Psoas muscle (tissue), 8 donors: Measurements from ENCODE around the gene IFI30. TPM values are rescaled to one million over a fixed set of nuclear protein-coding genes. Genes with fewer than 3 reads are reported as not detected.
A peak's percentile ranks its signal among the peaks of the same experiment; 100 is the strongest.
"Not testable (repeated sequence)": the region's sequence is repeated elsewhere in the genome, so short reads cannot be mapped to it uniquely, and the experiment has no call there.

Experiments
- ATAC-seq, 4 donors: fragments of 200-7000 bp; cut with Tn5 transposase; one replicate each; pipeline ENCODE4 v1.9.1; 2020; ENCODE audit warnings: moderate library complexity in 3 of 4, mild to moderate bottlenecking in 2 of 4
- DNase-seq, 2 donors: peaks; one replicate each; pipeline ENCODE4 v3.0.0-alpha.2; 2020
- H3K27ac ChIP-seq: fragments of 200-600 bp; one replicate; pipeline ENCODE4 v1.8.0; 2022
- H3K27me3 ChIP-seq, 3 donors: fragments of 200-600 bp in 1 of 3; one replicate each; pipeline versions ENCODE4 v1.6.1 to v1.8.0; 2013 to 2022; ENCODE audit warnings: low read length in 2 of 3, mild to moderate bottlenecking in 2 of 3, moderate library complexity in 1 of 3; ENCODE audit not compliant: insufficient read depth in 3 of 3
- H3K36me3 ChIP-seq, 2 donors: fragments of 200-600 bp in 1 of 2; one replicate each; pipeline versions ENCODE4 v1.6.1 to v1.8.0; 2013 to 2022; ENCODE audit warnings: low read depth in 1 of 2, mild to moderate bottlenecking in 1 of 2, moderate library complexity in 1 of 2; ENCODE audit not compliant: insufficient read depth in 1 of 2
- H3K4me1 ChIP-seq: fragments of 200-600 bp; one replicate; pipeline ENCODE4 v1.8.0; 2022
- H3K4me3 ChIP-seq: fragments of 200-600 bp; one replicate; pipeline ENCODE4 v1.8.0; 2022; ENCODE audit warnings: mild to moderate bottlenecking
- H3K9me3 ChIP-seq: fragments of 200-600 bp; one replicate; pipeline ENCODE4 v1.8.0; 2022
- CTCF ChIP-seq: fragments of 200-600 bp; IDR thresholded peaks from one replicate; pipeline ENCODE4 v1.8.0; 2022; ENCODE audit warnings: antibody characterized with exemption
- WGBS, 3 donors: extraction: QIAGEN DNeasy Blood & Tissue Kit; methylation state at CpG; one replicate each; pipeline versions ENCODE4 v1.1.6 to v1.1.7; 2013; 5-methylcytosine and 5-hydroxymethylcytosine counted together
- intact Hi-C, 2 donors: fragments of 100-400 bp; cut with DNase I; formaldehyde crosslinking; loops; one replicate each; pipeline versions ENCODE4 v1.11.0 to v1.14.2; 2022
- polyA plus RNA-seq, 3 donors: library from polyadenylated mRNA; stranded (reverse); fragments of 200-250 nt; gene quantifications; one replicate each; pipeline ENCODE4 v1.2.3, GENCODE V29; 2013
- total RNA-seq, 4 donors: library from RNA; stranded (reverse); fragmentation: NEBNext Ultra II Directional in 2 of 4; extraction: Animal tissue kit (Norgen Biotek cat#: 25700) in 2 of 4; gene quantifications; one replicate each; pipeline versions ENCODE4 v1.2.1 to v1.2.4, GENCODE V29; 2021 to 2023
- donor health status: healthy with polysubstance abuse.
- donor health status: DM: no; HTN: no; CAD: no; lungs with moderate emphysema.
- donor health status: Bipolar disorder and iron deficiency.
- donor health status: healthy.
- donor health status: DM: yes; HTN: yes; CAD: no.
- donor health status: DM: no; HTN: no; CAD: no.
- donor health status: DM: no; HTN: no; CAD: no.
- donor health status: DM: yes; HTN: yes; CAD: no.

IFI30 gene
- total and polyA plus RNA-seq, 7 donors: 1.4 to 21.5 (median 10.1) TPM

GRCh38 chr19:18205200-18205892 lies 31.7 kb downstream of the IFI30 start:
- TF ChIP-seq CTCF: no peak
- H3K27ac ChIP-seq: peak overlapping the region; percentile 98
- H3K36me3 ChIP-seq: no peaks in the 10 kb centered on the region
- WGBS, 3 donors: 17% methylated on average over 36 of the region's 36 CpGs
- peak overlapping the region; percentile 77 for H3K4me3 ChIP-seq
- H3K9me3 ChIP-seq: no peaks in the 10 kb centered on the region
- ATAC-seq: peak; percentile 52 to 80 (median 70)
- DNase-seq: peak; percentile 85 to 94
- H3K27me3 ChIP-seq: no peaks in the 10 kb centered on the region
- peaks cover 22% of the 10 kb centered on the region for H3K4me1 ChIP-seq
- intact Hi-C loops: loop anchor here (2.0 to 5.0 kb wide), 3 partner anchors 117 to 207 kb away; partner anchors contain the start of gene LSM4 (in 1 of the 2)

DNA sequence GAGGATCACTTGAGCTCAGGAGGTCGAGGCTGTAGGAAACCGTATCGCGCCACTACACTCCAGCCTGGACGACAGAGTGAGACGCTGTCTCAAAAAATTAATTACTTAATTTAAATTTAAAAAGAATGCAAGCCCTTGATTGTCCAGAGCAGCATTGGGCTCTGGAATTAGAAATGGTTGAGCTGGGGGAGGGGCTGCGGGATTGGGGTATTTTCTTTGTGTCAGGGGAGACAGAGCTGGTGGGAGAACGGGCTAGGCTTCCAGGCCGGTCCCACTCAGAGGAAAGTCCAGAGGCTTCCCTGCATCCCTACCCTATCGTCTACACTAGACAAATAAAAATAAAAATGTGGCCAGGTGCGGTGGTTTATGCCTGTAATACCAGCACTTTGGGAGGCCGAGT lies 32.4 kb downstream of the IFI30 start:
- H3K9me3 ChIP-seq: no peaks in the 10 kb centered on the region
- intact Hi-C loops: loop anchor here (5.0 kb wide), 2 partner anchors 126 to 206 kb away; no protein-coding TSS in a partner anchor
- no peaks in the 10 kb centered on the region for H3K27me3 ChIP-seq
- TF ChIP-seq CTCF: no peak
- peaks cover 22% of the 10 kb centered on the region for H3K4me1 ChIP-seq
- 80 to 87% (median 87%) methylated on average over 12 of the region's 12 CpGs for WGBS, 3 donors
- no peaks in the 10 kb centered on the region for H3K36me3 ChIP-seq
- DNase-seq: no peak
- ATAC-seq: no peak
- no peak overlapping the region for H3K4me3 ChIP-seq
- peak overlapping the region; percentile 98 for H3K27ac ChIP-seq

DNA sequence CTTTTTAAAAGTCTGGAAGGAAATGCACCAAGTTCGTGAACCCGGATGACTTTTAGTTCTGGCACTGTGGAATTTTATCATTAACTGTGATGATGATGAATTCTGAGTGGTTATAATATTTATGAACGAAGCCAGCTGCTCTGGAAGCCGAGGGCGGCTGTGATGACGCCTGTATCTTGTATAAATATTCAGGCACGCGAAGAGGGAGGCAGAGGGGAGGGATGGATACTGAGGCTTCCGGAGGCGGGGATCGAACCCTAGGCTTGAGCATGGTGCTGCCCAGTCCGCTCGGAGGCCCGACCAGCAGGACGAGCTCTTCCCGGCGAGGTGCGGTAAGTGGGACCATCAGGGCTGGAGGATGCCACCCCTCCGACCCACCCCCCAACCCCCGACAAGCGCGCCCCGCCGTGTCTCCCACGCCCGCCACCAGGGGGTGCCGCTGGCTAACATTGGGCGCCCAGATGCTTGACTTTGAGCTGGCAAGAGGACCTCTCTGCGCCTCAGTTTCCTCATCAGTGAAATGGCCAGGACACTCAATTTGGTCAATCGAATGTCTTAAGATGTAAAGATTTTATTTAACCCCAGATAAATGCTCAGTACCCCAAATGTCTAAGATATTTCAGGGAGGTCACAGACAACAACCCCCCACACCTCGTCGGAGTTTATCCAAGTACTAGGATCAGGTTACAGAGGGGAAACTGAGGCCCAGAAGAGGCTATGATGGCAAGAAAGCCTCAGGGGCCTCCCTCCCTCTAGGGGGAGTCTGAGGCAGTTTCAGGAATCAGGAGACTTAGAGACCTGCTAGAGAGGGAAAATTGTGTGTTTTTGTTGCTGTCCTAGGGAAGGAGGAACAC lies 34.7 kb downstream of the IFI30 start:
- 13 to 15% (median 15%) methylated on average over 32 of the region's 32 CpGs for WGBS, 3 donors

DNA sequence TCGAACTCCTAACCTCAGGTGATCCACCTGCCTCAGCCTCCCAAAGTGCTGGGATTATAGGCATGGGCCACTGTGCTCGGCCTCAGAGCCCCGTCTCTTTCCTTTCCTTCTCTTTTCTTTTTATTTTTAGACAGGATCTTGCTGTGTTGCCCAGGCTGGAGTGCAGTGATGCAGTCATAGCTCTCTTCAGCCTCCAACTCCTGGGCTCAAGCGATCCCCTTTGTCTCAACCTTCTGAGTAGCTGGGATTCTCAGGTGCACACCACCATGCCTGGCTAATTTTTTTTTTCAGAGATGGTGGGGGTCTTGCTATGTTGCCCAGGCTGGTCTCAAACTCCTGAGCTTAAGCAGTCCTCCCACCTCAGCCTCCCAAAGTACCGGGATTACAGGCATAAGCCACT lies 36.3 kb downstream of the IFI30 start:
- 85 to 86% (median 86%) methylated on average over 4 to 5 of the region's 5 CpGs for WGBS, 3 donors
- not testable (repeated sequence) for H3K27me3 ChIP-seq, H3K27ac ChIP-seq, H3K9me3 ChIP-seq, ATAC-seq, H3K4me3 ChIP-seq, DNase-seq, H3K36me3 ChIP-seq
- intact Hi-C loops: loop anchor here (5.0 kb wide), 2 partner anchors 122 to 202 kb away; no protein-coding TSS in a partner anchor
- peaks cover 10% of the 10 kb centered on the region for H3K4me1 ChIP-seq

More for the DNA sequence above, 34.7 kb downstream of the IFI30 start:
- Histone ChIP-seq H3K9me3 (no peaks in the 10 kb centered on the region), H3K27ac (no peak overlapping the region), H3K4me1 (peaks cover 10% of the 10 kb centered on the region), H3K4me3 (no peak overlapping the region), H3K27me3 (no peaks in the 10 kb centered on the region), H3K36me3 (no peaks in the 10 kb centered on the region)
- intact Hi-C loops: loop anchor here (1.0 to 5.0 kb wide), 4 partner anchors 43 to 204 kb away; no protein-coding TSS in a partner anchor
- DNase-seq (peak; percentile 49 to 71), ATAC-seq (no peak)
- TF ChIP-seq CTCF: peak; percentile 68

DNA sequence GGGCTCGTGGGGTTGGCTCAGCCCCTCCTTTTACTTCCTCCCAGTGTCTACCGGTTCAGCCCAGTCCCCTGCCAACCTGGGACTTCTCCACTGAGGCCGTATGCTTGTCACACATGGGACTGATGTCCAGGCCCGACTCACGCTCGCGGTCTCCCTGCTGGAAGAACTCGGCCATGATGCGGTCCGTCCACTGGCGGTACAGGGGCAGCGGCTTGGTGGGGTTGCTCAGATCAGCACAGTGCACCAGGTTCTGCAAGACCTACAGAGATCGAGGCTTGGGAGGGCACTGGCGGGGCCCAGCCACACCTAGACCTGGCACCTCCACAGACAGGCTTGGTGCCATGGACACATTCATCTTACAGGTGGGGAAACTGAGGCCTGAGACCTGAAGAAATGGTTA lies 38.1 kb downstream of the IFI30 start:
- Histone ChIP-seq H3K27ac (no peak overlapping the region), H3K4me1 (peaks cover 5% of the 10 kb centered on the region), H3K36me3 (no peaks in the 10 kb centered on the region), H3K4me3 (no peak overlapping the region), H3K27me3 (no peaks in the 10 kb centered on the region), H3K9me3 (no peaks in the 10 kb centered on the region)
- 82 to 83% (median 83%) methylated on average over 14 of the region's 14 CpGs for WGBS, 3 donors
- DNase-seq (no peak), ATAC-seq (no peak)
- no peak for TF ChIP-seq CTCF
- intact Hi-C loops: no loop called here
